Testis (tissue), 2 donors: ENCODE measurements around the gene HSPB6.

Experiments used
- CTCF ChIP-seq, 3 experiments: fragments of 450-650 bp in 2 of 3; fragments of 200-600 bp in 1 of 3; sonication (generic) in 1 of 3; IDR thresholded peaks; one replicate each; pipeline ENCODE4 v1.5.1; 2016 to 2019; ENCODE audit warnings: antibody characterized with exemption in 3 of 3, mild to moderate bottlenecking in 2 of 3, moderate library complexity in 1 of 3
- POLR2A ChIP-seq: fragments of 450-650 bp; IDR thresholded peaks from one replicate; pipeline ENCODE4 v1.6.1; 2017; ENCODE audit warnings: antibody characterized with exemption, mild to moderate bottlenecking, moderate library complexity

- TF ChIP-seq CTCF (IDR thresholded peaks at IDR 0.05) (no peak), POLR2A (no peak)
These were observed 15.7 kb downstream of the HSPB6 start for GRCh38 chr19:35741203-35741515.
